GM19025 (cell line): ENCODE results near the gene SPDYE5.
"Not testable (repeated sequence)": the region's sequence is repeated elsewhere in the genome, so short reads cannot be mapped to it uniquely, and the experiment has no call there.

ENCODE experiments used
- ATAC-seq: cut with Tn5 transposase; IDR thresholded peaks from one replicate; pipeline ENCODE4 v1.9.1; 2021; ENCODE audit warnings: mild to moderate bottlenecking, low read depth, moderate library complexity; ENCODE audit not compliant: unreplicated experiment

The SPDYE5 gene

GRCh38 chr7:75492020-75492419 is at the start of gene SPDYE5:
Gene SPDYE5, plus strand, starts transcription at chr7:75492320. Its CDS starts 1,728 bp downstream, at chr7:75494048.
- not testable (repeated sequence) for ATAC-seq

GRCh38 chr7:75442465-75443111 is 49.5 kb upstream of the SPDYE5 start:
- ATAC-seq, result peak; percentile 90

- ATAC-seq, result not testable (repeated sequence)
Measured at GRCh38 chr7:75449946-75450345, 42.2 kb upstream of the SPDYE5 start.

- peak; percentile 72 for ATAC-seq
Measured at GRCh38 chr7:75452494-75452955, 39.6 kb upstream of the SPDYE5 start.

- not testable (repeated sequence) for ATAC-seq
Measured at GRCh38 chr7:75456403-75456802, 35.7 kb upstream of the SPDYE5 start.

GRCh38 chr7:75458034-75458433 is 34.1 kb upstream of the SPDYE5 start:
- not testable (repeated sequence) for ATAC-seq

- not testable (repeated sequence) for ATAC-seq
Measured at GRCh38 chr7:75460541-75460940, 31.6 kb upstream of the SPDYE5 start.

- not testable (repeated sequence) for ATAC-seq
Measured at GRCh38 chr7:75470166-75470565, 22.0 kb upstream of the SPDYE5 start.

- ATAC-seq, result not testable (repeated sequence)
Measured at GRCh38 chr7:75477457-75477856, 14.7 kb upstream of the SPDYE5 start.

- not testable (repeated sequence) for ATAC-seq
Measured at GRCh38 chr7:75480313-75480712, 11.8 kb upstream of the SPDYE5 start.

- ATAC-seq, result not testable (repeated sequence)
Measured at GRCh38 chr7:75485355-75485978, 6.7 kb upstream of the SPDYE5 start.

- peak; percentile 98 for ATAC-seq
Measured at GRCh38 chr7:75485979-75486643, 6.0 kb upstream of the SPDYE5 start, which contains the start of gene POM121C. Gene POM121C, minus strand, starts transcription at chr7:75486299. Its CDS starts 44,803 bp downstream, at chr7:75441496.

GRCh38 chr7:75509033-75509432 is 16.9 kb downstream of the SPDYE5 start:
- ATAC-seq, result not testable (repeated sequence)

- ATAC-seq, result not testable (repeated sequence)
Measured at GRCh38 chr7:75518842-75519241, 26.7 kb downstream of the SPDYE5 start.

- ATAC-seq, result not testable (repeated sequence)
Measured at GRCh38 chr7:75521727-75522126, 29.6 kb downstream of the SPDYE5 start.

- ATAC-seq, result not testable (repeated sequence)
Measured at GRCh38 chr7:75527224-75527722, 35.2 kb downstream of the SPDYE5 start.

GRCh38 chr7:75531359-75531821 is 39.3 kb downstream of the SPDYE5 start:
- ATAC-seq, result no peak

- ATAC-seq, result no peak
Measured at GRCh38 chr7:75532639-75533038, 40.5 kb downstream of the SPDYE5 start.

GRCh38 chr7:75533926-75534325 is 41.8 kb downstream of the SPDYE5 start:
- no peak for ATAC-seq

- ATAC-seq, result no peak
Measured at GRCh38 chr7:75534727-75535307, 42.7 kb downstream of the SPDYE5 start.

GRCh38 chr7:75536491-75536890 is 44.4 kb downstream of the SPDYE5 start:
- ATAC-seq, result no peak
